ENCODE measurements around the gene YJEFN3.

DNA sequence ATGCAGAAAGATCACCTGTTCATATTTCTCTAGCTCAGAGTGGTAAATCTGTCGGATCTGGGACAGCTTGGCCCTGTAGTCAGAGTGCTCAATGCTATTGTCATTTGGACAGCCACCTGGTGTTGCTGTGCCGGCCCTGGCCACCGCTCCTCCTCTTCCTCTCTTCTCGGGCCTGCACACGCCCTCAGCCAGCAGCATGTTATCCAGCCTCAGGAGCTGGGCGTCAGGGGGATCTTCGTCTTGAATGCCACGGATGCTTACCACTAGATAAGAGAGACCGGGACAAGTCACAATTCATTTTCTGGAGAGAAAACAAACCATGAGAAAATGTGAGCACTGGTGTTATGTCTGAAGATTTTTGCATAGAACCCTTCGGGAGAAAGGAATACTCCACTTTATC, 41.9 kb downstream of the YJEFN3 start:
- TF ChIP-seq, protein P1, sequence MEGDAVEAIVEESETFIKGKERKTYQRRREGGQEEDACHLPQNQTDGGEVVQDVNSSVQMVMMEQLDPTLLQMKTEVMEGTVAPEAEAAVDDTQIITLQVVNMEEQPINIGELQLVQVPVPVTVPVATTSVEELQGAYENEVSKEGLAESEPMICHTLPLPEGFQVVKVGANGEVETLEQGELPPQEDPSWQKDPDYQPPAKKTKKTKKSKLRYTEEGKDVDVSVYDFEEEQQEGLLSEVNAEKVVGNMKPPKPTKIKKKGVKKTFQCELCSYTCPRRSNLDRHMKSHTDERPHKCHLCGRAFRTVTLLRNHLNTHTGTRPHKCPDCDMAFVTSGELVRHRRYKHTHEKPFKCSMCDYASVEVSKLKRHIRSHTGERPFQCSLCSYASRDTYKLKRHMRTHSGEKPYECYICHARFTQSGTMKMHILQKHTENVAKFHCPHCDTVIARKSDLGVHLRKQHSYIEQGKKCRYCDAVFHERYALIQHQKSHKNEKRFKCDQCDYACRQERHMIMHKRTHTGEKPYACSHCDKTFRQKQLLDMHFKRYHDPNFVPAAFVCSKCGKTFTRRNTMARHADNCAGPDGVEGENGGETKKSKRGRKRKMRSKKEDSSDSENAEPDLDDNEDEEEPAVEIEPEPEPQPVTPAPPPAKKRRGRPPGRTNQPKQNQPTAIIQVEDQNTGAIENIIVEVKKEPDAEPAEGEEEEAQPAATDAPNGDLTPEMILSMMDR (IDR thresholded peaks at IDR 0.05) = no peak
- TF ChIP-seq CBFB (CRISPR knock-in tag; IDR thresholded peaks at IDR 0.05; ENCODE audit: low read depth) = no peak
- TF ChIP-seq JUN (CRISPR knock-in tag; IDR thresholded peaks at IDR 0.05) = no peak
- TF ChIP-seq, protein P2, sequence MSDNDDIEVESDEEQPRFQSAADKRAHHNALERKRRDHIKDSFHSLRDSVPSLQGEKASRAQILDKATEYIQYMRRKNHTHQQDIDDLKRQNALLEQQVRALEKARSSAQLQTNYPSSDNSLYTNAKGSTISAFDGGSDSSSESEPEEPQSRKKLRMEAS (CRISPR knock-in tag; IDR thresholded peaks at IDR 0.05) = no peak
- TF ChIP-seq CREB1 (CRISPR knock-in tag; IDR thresholded peaks at IDR 0.05) = no peak
